DMS 273 (cell line): ENCODE measurements around the gene CSRNP2.

Source experiments
- DNase-seq: peaks from one replicate; lab custom pipeline; 2025; ENCODE audit not compliant: unreplicated experiment; lab: John Stamatoyannopoulos, UW

The CSRNP2 gene, protein sequence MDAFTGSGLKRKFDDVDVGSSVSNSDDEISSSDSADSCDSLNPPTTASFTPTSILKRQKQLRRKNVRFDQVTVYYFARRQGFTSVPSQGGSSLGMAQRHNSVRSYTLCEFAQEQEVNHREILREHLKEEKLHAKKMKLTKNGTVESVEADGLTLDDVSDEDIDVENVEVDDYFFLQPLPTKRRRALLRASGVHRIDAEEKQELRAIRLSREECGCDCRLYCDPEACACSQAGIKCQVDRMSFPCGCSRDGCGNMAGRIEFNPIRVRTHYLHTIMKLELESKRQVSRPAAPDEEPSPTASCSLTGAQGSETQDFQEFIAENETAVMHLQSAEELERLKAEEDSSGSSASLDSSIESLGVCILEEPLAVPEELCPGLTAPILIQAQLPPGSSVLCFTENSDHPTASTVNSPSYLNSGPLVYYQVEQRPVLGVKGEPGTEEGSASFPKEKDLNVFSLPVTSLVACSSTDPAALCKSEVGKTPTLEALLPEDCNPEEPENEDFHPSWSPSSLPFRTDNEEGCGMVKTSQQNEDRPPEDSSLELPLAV

DNA sequence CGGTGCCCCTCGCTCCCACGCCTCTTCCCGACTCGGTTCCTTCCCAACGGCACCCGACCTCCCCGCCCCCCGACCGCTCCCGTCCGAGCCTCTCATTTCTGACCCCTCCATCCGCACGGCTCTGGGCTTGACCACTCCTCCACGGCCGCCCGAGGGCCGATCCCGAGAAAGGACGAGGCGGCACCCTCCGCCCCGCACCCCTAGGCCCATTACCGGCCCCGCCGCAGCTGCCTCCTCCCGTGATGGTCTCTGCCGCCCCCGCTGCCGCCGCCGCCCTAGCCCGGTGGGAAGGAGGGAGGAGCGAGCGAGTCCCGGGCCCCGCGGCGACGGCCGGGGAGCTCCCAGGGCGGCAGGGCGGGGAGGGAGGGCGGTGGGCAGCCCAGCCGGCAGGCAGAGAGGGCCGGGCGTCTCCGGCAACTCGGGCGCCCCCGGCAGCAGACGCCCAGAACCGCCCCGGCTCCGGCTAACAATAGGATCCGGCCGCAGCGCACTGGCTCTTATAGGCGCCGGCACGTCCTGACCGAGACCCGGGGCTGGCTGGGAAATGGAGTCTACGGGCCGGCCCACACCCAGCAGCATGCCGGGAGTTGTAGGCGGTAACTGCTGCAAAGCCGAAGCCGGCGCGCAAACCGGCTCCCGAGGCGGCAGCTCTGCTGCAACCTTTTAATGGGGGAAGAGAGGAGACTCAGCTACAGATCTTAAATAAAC lies at the start of gene CSRNP2:
Gene CSRNP2 (minus strand): TSS at position 471 of the 708 bp plus-strand sequence. CDS start 7,035 bp downstream, outside the sequence.
- DNase-seq: peak; percentile 95

DNA sequence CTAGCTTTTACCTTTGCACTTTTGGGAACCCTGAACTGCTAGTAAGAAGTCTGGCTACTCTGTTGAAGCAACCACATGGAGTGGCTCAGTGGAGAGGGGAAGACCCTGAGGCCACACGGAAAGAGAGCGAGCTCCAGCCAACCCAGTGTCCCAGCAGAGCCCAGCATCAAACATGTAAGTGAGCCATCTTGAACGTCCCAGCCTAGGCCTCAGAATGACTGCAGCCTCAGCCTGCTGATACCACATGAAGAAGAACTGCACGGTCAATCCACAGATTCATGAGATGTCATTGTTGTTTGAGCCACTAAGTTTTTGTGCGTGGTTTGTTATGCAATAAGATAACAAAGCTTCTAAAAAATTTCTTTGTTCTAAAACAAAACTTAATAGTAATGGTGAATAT lies 49.3 kb upstream of the CSRNP2 start:
- no peak for DNase-seq

DNA sequence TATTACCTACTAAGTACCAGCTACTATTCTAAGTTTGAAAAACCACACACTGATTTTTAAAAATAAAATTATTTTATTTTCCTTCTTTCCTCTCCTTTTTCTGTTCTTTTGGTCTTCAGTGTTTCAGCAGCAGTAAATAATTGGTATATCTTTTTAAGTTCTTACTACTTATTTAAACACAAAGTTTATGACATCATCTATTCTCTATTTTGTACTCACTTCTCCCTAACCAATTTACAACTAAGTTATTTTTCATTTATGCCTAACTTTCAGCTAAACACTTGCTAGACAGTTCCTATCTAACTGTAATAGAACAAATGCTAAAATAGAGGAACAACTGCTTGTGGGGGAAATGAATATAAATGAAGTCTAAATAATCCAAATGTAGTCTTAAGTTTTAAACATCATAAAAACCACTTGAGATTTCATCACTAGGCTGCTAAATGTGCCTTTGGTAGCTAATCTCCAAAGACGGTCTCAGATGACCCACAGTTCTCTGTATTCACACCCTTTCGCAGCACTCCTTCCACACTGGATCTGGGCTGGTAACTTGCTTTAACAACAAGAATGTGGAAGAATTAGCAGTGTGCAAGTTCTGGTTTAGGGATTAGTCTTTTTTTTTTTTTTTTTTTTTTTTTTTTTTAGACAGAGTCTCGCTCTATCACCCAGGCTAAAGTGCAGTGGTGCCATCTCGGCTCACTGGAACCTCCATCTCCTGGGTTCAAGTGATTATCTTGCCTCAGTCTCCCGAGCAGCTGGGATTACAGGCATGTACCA lies 48.5 kb upstream of the CSRNP2 start:
- no peak for DNase-seq

DNA sequence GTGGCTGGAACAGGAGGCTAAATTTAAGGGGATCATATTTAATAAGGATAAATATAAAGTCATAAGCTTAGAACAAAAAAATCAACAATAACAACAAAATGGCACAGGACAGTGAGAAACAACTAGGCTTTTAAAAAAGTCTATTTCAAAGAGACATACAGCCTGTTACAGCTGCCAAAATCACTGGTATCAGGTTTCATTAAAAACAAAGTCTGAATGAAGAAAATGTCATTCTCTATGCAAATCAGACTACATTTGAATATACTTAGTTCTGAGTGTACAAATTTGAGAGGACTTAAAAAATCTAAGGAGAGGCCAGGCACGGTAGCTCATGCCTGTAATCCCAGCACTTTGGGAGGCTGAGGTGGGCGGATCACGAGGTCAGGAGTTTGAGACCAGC lies 45.5 kb upstream of the CSRNP2 start:
- DNase-seq: no peak

DNA sequence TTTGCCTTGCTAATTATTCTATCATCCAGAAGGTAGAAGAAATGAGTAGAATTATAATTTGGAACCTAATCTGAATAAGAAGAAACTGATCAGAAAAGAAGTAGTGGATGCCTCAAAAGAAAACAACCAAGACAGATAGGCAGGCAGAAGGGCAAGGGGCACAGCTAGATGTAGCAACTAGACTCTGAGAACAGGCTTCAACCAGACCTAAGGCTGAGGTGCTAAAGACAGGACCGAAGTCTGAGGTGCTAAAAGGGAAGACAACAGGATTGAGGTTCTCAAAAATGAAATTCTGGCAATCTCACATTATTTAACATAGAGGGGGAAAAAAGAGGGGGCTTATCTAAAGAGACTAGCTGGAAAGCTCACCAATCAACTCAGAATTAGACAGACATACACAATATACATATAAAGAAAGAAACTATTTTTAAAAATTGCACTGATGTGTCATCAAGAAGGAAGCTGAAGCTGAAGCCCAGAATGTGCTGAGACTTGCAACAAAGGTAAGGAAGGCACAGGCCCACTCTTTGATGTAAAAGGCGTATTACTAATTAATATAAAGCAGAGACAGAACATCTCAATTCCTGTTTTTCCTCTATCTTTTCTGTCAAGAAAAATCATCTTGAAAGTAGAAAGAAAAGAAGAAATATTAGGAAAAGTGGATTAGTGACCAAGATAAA lies 43.8 kb upstream of the CSRNP2 start:
- DNase-seq: no peak

DNA sequence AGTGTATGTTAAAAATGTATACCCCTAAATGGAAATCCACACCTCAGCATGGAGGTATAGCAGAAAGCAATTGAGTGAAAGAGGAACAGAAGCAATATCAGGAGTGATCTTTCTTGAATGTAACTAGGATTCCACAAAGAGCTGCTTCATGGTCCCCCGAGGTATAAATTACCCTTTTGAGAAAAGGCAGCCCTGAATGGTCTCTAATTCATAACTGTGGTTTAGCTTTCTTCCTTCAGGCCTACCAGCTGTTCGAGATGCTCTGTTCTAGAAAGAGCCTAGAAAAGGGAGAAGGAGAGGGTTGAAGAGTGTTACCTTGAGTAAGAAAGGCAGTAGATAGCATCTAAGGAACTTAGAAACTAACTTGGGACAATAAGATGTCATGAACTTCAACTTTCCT lies 42.9 kb upstream of the CSRNP2 start:
- no peak for DNase-seq

DNA sequence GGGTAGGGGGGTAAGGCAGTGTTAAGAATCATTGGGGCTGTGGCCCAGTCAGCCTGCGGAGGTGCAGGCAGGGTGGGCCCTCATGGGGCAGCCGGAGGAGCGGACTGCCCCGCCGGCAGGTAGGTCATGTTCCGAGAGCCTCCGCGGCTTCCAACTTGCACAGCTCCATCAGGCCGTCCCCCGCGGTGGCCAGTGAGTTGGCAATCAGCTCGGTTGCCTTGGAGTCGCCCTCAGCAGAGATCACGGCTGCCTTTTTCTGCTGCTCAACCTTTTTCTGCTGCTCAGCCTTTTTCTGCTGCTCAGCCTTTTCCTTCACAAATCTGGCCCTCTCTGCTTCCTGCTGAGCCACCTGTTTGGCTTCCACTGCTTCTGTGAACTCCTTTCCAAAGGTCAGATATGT lies 41.1 kb upstream of the CSRNP2 start:
- no peak for DNase-seq

DNA sequence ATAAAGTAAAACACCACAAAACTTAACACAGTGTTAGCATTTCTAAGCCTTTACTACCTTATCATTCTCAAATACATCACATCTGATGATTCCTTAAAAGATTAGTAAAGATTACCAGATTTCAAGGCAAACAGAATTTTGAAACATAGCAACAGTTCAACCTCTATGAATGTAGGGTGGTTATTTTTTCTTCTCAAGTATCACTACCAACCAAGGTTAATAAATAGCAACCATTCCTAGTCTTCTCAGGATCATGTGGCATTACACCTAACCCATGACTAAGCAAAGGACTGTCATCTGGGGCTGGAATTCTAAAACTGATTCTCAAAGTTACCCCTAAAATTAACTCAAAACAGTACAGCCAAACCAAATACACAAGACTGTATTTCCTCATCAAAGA lies 39.4 kb upstream of the CSRNP2 start:
- no peak for DNase-seq

DNA sequence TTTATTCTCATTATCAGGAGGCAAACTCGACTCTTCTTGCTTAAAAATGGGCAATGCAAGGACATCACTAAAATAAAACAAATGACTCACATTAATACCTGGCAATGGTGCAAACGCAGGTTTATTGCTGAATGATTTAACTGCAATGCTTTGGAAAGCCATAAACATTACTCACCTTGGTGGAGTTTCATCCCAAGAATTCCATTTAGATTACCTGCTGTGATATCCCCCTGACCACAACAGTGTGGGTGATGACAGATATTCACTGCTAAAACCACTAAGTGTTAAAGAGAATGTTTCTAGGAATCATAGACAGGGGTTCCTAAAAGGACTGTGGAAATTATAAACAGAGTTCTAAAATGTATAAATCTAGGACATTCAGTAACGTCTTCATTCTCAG lies 35.3 kb upstream of the CSRNP2 start:
- DNase-seq: no peak

DNA sequence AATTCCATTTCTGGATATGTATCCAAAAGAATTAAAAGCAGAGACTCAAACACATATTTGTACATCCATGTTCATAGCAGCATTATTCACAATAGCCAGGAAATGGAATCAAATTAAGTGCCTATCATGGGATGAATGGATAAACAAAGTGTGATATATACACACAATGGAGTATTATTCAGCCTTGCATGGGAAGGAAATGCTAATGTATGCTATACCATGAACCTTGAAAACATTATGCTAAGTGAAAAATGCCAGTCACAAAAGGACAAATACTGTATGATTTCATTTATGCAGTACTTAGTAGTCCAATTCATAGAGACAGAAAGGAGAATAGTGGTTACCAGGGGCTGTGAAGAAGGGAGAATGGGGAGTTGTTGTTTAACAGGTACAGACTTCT lies 32.1 kb upstream of the CSRNP2 start:
- no peak for DNase-seq

DNA sequence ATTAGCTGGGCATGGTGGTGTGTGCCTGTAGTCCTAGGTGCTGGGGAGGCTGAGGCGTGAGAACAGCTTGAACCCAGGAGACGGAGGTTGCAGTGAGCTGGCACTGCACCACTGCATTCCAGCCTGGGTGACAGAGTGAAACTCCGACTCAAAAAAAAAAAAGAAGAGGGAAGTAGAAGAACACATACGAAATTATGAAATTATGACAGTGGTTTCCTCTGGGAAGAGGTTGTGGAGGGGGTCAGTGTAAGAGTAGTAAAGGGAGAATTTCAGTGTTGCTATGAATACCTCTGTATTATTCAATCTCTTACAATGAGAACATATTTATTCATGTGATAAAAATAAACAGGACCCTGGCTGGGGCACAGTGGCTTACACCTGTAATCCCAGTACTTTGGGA lies 24.7 kb upstream of the CSRNP2 start:
- no peak for DNase-seq

DNA sequence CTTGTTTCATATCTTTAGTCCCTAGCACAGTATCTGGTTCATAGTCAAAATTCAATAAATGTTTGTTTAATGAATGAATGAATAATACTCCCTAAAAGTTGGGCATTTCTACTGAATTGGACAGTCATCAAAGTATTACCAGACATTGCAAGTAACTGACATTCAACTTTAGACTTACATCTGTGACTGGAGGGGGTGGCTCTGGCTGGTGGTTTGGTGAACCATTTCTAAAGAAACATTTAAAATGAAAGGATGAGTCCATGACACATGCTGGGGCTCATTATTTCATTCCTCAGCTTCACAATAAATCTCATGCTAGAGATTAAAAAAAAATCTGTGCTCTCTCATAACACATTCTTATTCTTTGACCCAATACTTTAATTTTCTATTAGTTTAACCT lies 20.6 kb upstream of the CSRNP2 start:
- DNase-seq: no peak

DNA sequence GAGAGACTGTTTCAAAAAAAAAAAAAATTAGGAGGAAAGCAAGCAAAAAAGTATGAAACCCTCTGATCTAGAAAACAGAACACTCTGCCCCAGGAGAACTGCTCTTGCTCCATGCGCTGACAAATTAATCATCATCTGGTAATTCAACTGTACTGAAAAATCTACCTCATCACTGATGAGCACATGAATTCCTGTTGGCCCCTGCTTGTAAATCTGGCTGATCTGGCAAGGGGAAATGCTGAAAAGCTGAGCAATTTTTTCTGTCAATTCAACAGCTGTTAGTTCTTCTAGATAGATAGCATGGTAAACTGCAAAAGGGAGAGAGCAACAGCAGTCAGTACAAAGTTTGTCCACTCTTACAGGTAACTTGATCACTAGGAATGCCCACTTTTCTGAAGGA lies 15.2 kb upstream of the CSRNP2 start:
- DNase-seq: no peak

DNA sequence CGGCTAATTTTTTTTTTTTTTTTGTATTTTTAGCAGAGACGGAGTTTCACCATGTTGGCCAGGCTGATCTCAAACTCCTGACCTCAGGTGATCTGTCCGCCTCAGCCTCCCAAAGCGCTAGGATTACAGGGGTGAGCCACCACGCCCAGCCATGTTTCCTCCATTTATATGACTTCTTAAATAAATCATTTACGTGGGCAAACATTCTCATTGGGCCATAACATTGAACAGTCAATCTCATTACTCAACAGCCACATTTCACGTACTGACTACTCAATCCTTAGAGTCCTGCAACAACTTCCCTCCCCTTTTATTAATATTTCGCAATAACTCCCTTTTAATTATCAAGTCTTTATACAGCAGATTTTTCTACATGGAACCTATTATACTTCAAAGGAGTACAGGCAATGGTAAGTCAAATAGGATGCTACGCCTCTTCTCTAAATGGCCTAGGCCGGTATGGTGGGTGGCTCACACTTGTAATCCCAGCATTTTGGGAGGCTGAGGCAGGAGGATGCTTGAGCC lies 7.4 kb upstream of the CSRNP2 start:
- DNase-seq: no peak

DNA sequence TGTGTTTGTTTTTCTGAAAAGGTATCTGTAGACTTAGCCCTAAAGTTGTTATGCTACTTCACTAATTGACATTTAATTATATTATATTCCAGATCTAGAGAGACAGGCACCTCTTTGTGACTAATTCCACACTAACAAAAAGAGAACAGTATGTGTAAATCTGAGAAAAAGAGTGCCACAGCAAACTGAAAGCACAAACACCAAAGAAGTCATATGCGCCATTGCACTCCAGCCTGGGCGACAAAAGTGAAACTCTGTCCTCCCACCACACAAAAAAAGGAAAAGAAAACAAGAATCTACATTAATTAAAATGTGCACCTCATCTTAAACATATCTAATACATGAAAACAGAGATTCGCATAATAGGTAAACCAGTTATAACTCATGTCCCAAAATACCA lies 4.4 kb upstream of the CSRNP2 start:
- no peak for DNase-seq

DNA sequence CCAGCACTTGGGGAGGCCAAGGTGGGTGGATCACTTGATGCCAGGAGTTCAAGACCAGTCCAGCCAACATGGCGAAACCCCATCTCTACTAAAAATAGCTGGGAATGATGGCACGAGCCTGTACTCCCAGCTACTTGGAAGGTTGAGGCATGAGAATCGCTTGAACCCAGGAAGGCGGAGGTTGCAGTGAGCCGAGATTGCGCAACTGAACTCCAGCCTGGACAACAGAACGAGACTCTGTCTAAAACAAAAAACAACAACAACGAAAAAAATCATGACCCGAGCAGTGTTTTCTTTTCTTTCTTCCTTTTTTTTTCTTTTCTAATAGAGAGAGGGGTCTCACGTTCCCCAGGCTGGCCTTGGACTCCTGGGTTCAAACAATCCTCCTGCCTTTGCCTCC lies 3.5 kb upstream of the CSRNP2 start:
- no peak for DNase-seq

DNA sequence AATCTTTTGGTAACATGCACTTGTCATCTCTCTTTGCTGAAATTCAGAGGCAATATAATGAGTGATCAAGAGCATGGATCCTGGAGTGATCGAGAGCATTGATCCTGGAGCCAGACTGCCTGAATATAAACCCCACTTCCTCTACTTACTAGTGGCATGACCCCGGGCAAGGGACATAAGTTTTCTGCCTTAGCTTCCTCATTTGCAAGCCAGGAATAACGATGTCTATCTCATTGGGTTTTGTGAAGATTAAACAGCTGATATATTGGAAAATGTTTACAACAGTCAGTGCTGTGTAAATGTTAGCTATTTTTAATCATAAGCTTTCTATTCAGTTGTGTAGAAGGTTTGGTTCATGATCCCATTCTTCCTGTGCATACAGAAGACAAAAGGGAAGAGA lies 2.4 kb upstream of the CSRNP2 start:
- no peak for DNase-seq

DNA sequence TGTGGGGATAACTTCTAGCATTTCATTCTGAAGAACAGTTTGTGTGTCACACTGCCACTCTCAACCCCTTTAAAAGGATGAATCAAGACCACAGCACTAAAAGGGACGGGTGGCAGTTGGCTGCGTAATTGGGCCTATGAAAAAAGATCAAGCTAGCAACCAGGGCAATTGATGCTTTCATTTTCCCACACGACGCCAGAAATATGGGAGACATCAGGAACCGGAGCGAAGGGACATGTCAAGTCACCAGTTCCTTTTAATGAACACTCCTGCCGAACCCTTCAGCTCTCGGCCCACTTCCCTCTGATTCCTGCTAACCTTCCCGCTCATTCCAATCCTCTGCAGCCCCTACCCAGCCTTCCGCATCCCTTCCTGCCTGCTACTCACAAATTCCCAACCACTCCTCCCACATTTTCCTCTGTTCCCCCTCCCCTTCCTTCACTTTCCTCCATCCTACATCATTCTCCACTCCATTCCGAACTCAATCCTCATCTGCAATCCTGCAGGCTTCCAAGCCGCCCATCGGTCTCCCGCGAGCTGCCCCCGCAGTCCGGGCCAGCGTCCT lies 753 bp downstream of the CSRNP2 start:
- DNase-seq: peak; percentile 48

DNA sequence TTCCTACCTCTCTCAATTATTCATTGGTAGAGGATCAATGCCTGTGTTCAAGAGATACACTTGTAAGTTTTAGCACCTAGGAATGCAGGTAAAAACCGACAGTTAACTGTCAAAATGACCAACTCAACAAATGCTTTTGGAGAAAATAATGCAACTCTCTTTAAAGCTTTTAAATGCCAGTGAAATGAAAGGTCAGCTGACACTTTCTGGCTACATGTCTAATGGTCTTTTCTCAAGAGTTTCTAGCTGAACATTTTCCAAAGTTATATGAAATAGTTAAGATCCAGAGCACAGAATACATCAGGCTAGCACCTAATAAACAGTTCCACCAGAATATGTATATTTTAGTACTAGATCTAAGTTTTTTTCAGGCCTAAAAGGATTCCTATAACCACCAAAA lies 2.0 kb downstream of the CSRNP2 start:
- DNase-seq: no peak

DNA sequence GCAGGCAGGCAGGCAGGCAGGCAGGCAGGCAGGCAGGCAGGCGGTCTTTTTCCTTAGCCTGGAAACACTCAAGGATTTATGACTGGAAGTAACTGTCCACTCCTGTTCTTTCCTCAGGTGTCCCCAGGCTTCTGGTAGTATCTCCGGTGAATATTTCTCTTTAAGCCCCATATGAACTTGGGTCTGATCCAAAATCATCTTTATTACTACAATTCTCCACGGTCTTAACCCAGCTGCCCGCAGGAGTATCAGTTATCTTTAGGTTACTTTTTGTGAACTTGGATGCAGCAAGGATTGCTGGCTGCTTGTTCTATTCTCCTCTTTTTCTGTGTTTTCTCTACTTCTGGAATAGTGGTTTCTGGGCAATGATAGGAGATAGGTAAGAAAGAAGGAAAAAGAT lies 3.3 kb downstream of the CSRNP2 start:
- DNase-seq: no peak
